Uterus (tissue), 4 donors: ENCODE measurements around the gene ZNF750. TPM values are rescaled to one million over a fixed set of nuclear protein-coding genes. Genes with fewer than 3 reads are reported as not detected.

Source experiments
- DNase-seq, 2 donors: peaks; one replicate each; pipeline ENCODE4 v3.0.0-alpha.2; 2019 to 2020
- H3K27ac ChIP-seq, 2 donors: fragments of 200-600 bp; sonication (generic); 1 replicate in 1 of 2; 2 replicates in 1 of 2; pipeline ENCODE4 v1.5.1; 2016 to 2018
- H3K27me3 ChIP-seq, 2 donors: fragments of 200-600 bp; sonication (generic); one replicate each; pipeline ENCODE4 v1.5.1; 2018 to 2019; ENCODE audit warnings: control low read depth in 1 of 2
- H3K36me3 ChIP-seq, 2 donors: fragments of 200-600 bp; sonication (generic); one replicate each; pipeline ENCODE4 v1.5.1; 2019; ENCODE audit warnings: control low read depth in 1 of 2
- H3K4me1 ChIP-seq, 2 donors: fragments of 200-600 bp; sonication (generic); one replicate each; pipeline ENCODE4 v1.5.1; 2018 to 2019; ENCODE audit warnings: control low read depth in 1 of 2
- H3K4me3 ChIP-seq, 2 donors: fragments of 200-600 bp; sonication (generic); 1 replicate in 1 of 2; 2 replicates in 1 of 2; pipeline ENCODE4 v1.5.1; 2018 to 2019; ENCODE audit warnings: mild to moderate bottlenecking in 1 of 2
- H3K9me3 ChIP-seq, 2 donors: fragments of 200-600 bp; sonication (generic); one replicate each; pipeline ENCODE4 v1.5.1; 2019; ENCODE audit warnings: control low read depth in 1 of 2
- POLR2A ChIP-seq, 2 donors: fragments of 450-650 bp; IDR thresholded peaks; one replicate each; pipeline ENCODE4 v1.6.1; 2016; ENCODE audit warnings: antibody characterized with exemption in 2 of 2, mild to moderate bottlenecking in 1 of 2, moderate library complexity in 1 of 2
- intact Hi-C: fragments of 100-400 bp; cut with DNase I; formaldehyde crosslinking; loops from one replicate; pipeline ENCODE4 v1.15.1; 2023; ENCODE audit warnings: low total_unique reads
- total RNA-seq, 4 donors: library from RNA; depleted of rRNA in 3 of 4; stranded (reverse); fragments of >200 nt in 3 of 4; gene quantifications; one replicate each; pipeline versions ENCODE4 v1.1.0 to v1.2.4, GENCODE V29; 2014 to 2023
- TF ChIP-seq, protein P1 (sequence below), 4 experiments: fragments of 200-600 bp in 2 of 4; fragments of 450-650 bp in 2 of 4; sonication (generic) in 2 of 4; IDR thresholded peaks; one replicate each; pipeline ENCODE4 v1.5.1; 2016 to 2019; ENCODE audit warnings: antibody characterized with exemption in 4 of 4, mild to moderate bottlenecking in 2 of 4, moderate library complexity in 1 of 4
- donor health status: DM: yes; HTN: yes; CAD: no.

ZNF750 gene
- total RNA-seq, 4 donors from 2014 or later, result under 0.01 to 0.07 TPM; not detected in 2

DNA sequence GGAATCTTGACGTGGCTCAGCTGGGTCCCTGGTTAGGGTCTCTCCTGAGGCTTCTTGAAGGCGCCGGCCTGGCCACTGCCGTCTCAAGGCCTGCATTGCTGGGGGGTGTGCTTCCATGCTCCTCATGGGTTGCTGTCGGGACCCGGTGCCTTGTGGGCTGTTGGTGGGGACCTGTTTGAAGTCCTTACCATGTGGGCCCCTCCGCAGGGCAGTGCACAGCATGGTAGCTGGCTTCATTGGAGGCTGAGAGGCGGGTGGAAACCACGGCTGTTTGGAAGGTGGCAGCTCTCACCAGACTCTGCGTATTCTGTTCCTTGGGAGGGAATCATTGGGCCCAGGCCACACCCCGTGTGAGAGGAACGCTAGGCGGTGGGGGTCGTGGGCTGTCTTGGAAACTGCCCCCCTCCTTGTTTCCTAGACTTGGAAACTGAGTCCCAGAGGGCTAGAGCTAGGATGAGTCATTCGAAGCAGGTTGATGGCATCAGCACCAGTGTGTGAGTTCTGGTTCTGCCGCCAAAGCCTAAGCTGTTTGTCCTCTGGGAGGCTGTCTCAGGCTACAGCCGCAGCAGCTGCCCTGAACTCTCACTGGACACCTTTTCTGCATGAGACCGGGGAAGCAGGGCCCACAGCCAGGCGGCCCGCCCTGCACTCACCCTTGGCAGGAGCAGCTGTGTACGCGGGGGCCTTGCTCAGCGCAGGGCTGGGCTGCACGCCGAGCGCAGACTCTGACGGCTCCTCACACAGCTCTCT, 35.2 kb downstream of the ZNF750 start:
- peak; percentile 91 to 94 for DNase-seq
- no peaks in the 10 kb centered on the region for H3K9me3 ChIP-seq
- H3K4me3 ChIP-seq, result no peak overlapping the region
- peak in 1 of 2 donors; percentile 10 for TF ChIP-seq POLR2A (IDR thresholded peaks at IDR 0.05)
- TF ChIP-seq, protein P1, sequence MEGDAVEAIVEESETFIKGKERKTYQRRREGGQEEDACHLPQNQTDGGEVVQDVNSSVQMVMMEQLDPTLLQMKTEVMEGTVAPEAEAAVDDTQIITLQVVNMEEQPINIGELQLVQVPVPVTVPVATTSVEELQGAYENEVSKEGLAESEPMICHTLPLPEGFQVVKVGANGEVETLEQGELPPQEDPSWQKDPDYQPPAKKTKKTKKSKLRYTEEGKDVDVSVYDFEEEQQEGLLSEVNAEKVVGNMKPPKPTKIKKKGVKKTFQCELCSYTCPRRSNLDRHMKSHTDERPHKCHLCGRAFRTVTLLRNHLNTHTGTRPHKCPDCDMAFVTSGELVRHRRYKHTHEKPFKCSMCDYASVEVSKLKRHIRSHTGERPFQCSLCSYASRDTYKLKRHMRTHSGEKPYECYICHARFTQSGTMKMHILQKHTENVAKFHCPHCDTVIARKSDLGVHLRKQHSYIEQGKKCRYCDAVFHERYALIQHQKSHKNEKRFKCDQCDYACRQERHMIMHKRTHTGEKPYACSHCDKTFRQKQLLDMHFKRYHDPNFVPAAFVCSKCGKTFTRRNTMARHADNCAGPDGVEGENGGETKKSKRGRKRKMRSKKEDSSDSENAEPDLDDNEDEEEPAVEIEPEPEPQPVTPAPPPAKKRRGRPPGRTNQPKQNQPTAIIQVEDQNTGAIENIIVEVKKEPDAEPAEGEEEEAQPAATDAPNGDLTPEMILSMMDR (IDR thresholded peaks at IDR 0.05), result peak in 3 of 4 experiments; percentile 3 to 30 (median 5)
- H3K36me3 ChIP-seq, result no peaks in the 10 kb centered on the region
- no peaks in the 10 kb centered on the region for H3K27me3 ChIP-seq
- H3K27ac ChIP-seq, result peak overlapping the region; percentile 80 to 87
- H3K4me1 ChIP-seq, result peaks cover 3 to 6% of the 10 kb centered on the region in 2 donors
- intact Hi-C loops, result no loop called here

DNA sequence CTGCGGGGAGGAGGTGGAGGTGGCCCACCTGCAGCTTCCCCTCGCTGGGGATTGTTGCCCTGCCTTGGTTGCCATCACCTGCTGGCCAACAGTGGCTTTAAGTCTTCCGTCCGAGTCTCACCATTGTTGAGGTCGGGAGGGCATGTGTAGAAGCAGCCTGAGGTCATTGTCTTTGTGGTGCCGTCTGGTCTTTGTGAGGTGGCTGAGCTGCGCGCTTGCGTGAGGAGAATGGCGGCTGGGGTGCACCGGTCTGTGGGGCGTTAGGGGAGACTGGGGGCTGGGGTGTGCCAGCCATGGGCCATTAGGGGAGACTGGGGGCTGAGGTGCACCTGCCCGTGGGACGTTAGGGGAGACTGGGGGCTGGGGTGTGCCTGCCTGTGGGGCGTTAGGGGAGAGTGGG, 36.2 kb downstream of the ZNF750 start:
- intact Hi-C loops, result no loop called here
- H3K4me3 ChIP-seq, result no peak overlapping the region
- no peak overlapping the region for H3K27ac ChIP-seq
- no peak for DNase-seq
- no peaks in the 10 kb centered on the region for H3K27me3 ChIP-seq
- peaks cover 3 to 6% of the 10 kb centered on the region in 2 donors for H3K4me1 ChIP-seq
- no peaks in the 10 kb centered on the region for H3K36me3 ChIP-seq
- H3K9me3 ChIP-seq, result no peaks in the 10 kb centered on the region
- TF ChIP-seq POLR2A (IDR thresholded peaks at IDR 0.05), result no peak
- TF ChIP-seq, protein P1 (IDR thresholded peaks at IDR 0.05), result no peak

DNA sequence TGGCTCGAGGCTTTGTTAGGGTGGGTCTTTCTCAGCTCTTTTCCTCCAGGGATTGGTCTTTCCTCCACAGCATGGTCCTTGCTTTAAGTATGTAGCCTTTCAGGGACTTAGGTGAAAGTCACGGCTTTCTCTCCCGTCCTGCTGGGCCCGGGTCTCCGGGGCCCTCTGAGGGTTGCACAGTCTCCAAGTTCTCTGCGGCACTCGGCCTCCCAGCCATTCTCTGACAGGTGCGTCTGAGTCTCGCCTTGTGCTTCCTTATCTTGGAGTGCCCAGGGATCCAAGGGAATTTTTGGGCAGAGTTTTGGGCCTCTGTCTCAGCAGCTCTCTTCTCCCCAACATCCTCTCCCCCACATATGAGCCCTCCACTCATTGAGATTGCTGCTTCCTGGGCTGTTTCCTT, 36.6 kb downstream of the ZNF750 start:
- Histone ChIP-seq H3K9me3 (no peaks in the 10 kb centered on the region), H3K27me3 (no peaks in the 10 kb centered on the region)

DNA sequence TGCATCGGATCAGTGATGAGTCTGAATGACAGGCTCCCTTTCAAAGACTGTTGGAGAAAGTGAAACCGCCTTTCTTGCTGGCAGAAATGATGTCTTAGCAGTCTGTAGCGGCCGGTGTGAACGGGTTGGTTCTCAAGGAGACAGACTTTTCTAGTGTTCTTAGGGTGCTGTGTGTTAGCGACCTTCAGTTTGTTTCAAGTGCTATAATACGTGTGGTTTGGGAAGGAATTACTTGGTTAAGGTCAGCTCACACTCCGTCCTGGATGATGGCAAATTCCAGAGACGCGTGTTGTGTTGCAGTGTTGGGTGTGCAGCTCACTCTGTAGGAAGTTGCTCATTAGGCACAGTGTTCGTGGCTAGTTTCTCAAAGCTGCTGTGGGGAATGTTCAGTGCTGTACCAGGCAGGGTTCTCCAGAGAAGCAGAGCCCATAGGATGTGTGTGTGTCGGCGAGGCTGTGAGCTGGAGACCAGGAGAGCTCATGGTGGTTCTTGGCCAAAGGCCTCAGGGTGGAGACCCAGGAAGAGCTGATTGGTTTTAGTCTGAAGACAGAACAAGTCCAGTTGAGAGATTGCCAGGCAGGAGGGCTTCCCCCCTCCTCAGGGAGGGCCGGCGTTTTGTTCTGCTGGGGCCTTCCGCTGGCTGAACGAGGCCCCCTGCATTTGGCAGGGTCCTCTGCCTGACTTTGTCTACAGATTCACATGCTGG, 37.6 kb downstream of the ZNF750 start:
- TF ChIP-seq, protein P1 (IDR thresholded peaks at IDR 0.05), result no peak
- TF ChIP-seq POLR2A (IDR thresholded peaks at IDR 0.05), result no peak
- H3K9me3 ChIP-seq, result no peaks in the 10 kb centered on the region
- H3K27me3 ChIP-seq, result no peaks in the 10 kb centered on the region
- H3K36me3 ChIP-seq, result no peaks in the 10 kb centered on the region
- DNase-seq, result no peak
- peaks cover 3 to 6% of the 10 kb centered on the region in 2 donors for H3K4me1 ChIP-seq
- no peak overlapping the region for H3K4me3 ChIP-seq
- peak overlapping the region in 1 of 2 donors; percentile 32 for H3K27ac ChIP-seq
- intact Hi-C loops, result no loop called here

More for the DNA sequence above, 36.6 kb downstream of the ZNF750 start:
- Histone ChIP-seq H3K4me3 (no peak overlapping the region), H3K27ac (no peak overlapping the region), H3K4me1 (peaks cover 3 to 6% of the 10 kb centered on the region in 2 donors), H3K36me3 (no peaks in the 10 kb centered on the region)
- DNase-seq, result no peak
- intact Hi-C loops, result no loop called here
- TF ChIP-seq POLR2A (IDR thresholded peaks at IDR 0.05), result no peak
- TF ChIP-seq, protein P1 (IDR thresholded peaks at IDR 0.05), result no peak
